K562 (cell line): ENCODE data around the gene MARK4. TPM values are rescaled to one million over a fixed set of nuclear protein-coding genes. Genes with fewer than 3 reads are reported as not detected.
A peak's percentile ranks its signal among the peaks of the same experiment; 100 is the strongest.

Source experiments
- CHD1 ChIP-seq: fragments of 200-600 bp; sonication (generic); IDR thresholded peaks from one replicate; pipeline ENCODE4 v1.6.1; 2012; ENCODE audit warnings: mild to moderate bottlenecking, moderate library complexity, low read length, inconsistent platforms
- FOSL1 ChIP-seq: fragments of 200-800 bp; sonication (Bioruptor generic); conservative IDR thresholded peaks from 2 replicates; pipeline ENCODE4 v1.6.1; 2016; ENCODE audit warnings: missing genetic modification characterization, missing compliant biosample characterization
- GABPB2 ChIP-seq: fragments of 250-450 bp; sonication (Bioruptor Pico); conservative IDR thresholded peaks from 2 replicates; pipeline ENCODE4 v1.5.1; 2021; ENCODE audit warnings: mild to moderate bottlenecking
- HDAC2 ChIP-seq: fragments of 450-650 bp; IDR thresholded peaks from 2 replicates; pipeline ENCODE4 v1.6.1; 2016; ENCODE audit warnings: mild to moderate bottlenecking
- MAFG ChIP-seq: fragments of 450-650 bp; conservative IDR thresholded peaks from 2 replicates; pipeline ENCODE4 v1.6.1; 2016; ENCODE audit warnings: missing genetic modification characterization, missing compliant biosample characterization
- NR2C1 ChIP-seq, 2 experiments: fragments of 450-650 bp; IDR thresholded peaks; 2 replicates each; pipeline ENCODE4 v1.6.1; 2017; ENCODE audit warnings: mild to moderate bottlenecking in 2 of 2, antibody characterized with exemption in 1 of 2, inconsistent platforms in 1 of 2, missing compliant biosample characterization in 1 of 2, missing genetic modification characterization in 1 of 2
- NRF1 ChIP-seq, 2 experiments: fragments of 450-650 bp; IDR thresholded peaks in 1 of 2; conservative IDR thresholded peaks in 1 of 2; 2 replicates each; pipeline ENCODE4 v1.6.1; 2014; ENCODE audit warnings: mild to moderate bottlenecking in 2 of 2
- PCBP2 ChIP-seq: fragments of 200-400 bp; formaldehyde crosslinking; IDR thresholded peaks from 2 replicates; pipeline ENCODE4 v1.6.1; 2018; ENCODE audit warnings: low read length, low read depth, mild to moderate bottlenecking, moderate library complexity; ENCODE audit not compliant: poor library complexity, severe bottlenecking
- PML ChIP-seq: IDR thresholded peaks from 2 replicates; pipeline ENCODE4 v1.6.1; 2012; ENCODE audit warnings: low read length, inconsistent platforms
- PRPF4 ChIP-seq: fragments of 200-400 bp; formaldehyde crosslinking; IDR thresholded peaks from one replicate; pipeline ENCODE4 v1.6.1; 2017; ENCODE audit warnings: low read length, low read depth, mild to moderate bottlenecking; ENCODE audit not compliant: insufficient read depth, poor library complexity, severe bottlenecking
- RAD21 ChIP-seq, 2 experiments: fragments of 250-450 bp in 1 of 2; fragments of 450-650 bp in 1 of 2; sonication (Bioruptor Pico) in 1 of 2; formaldehyde crosslinking in 1 of 2; IDR thresholded peaks in 1 of 2; conservative IDR thresholded peaks in 1 of 2; 2 replicates each; pipeline versions ENCODE4 v1.4.0 to v1.8.0; 2020 to 2022; ENCODE audit warnings: mild to moderate bottlenecking in 2 of 2, moderate library complexity in 1 of 2
- RB1 ChIP-seq: fragments of 450-650 bp; IDR thresholded peaks from 2 replicates; pipeline ENCODE4 v1.6.1; 2017; ENCODE audit warnings: low read depth, mild to moderate bottlenecking
- RBBP5 ChIP-seq: fragments of 200-600 bp; sonication (generic); IDR thresholded peaks from 2 replicates; pipeline ENCODE4 v1.6.1; 2012; ENCODE audit warnings: borderline replicate concordance, mild to moderate bottlenecking, low read length, control low read depth, inconsistent platforms; ENCODE audit not compliant: insufficient read depth, poor library complexity, severe bottlenecking
- SAP30 ChIP-seq: fragments of 200-600 bp; sonication (generic); IDR thresholded peaks from 2 replicates; pipeline ENCODE4 v1.6.1; 2012; ENCODE audit warnings: borderline replicate concordance, low read depth, mild to moderate bottlenecking, moderate library complexity, low read length, control low read depth, inconsistent platforms; ENCODE audit not compliant: insufficient read depth, poor library complexity, severe bottlenecking
- SRSF3 ChIP-seq: fragments of 200-400 bp; formaldehyde crosslinking; IDR thresholded peaks from 2 replicates; pipeline ENCODE4 v1.6.1; 2016; ENCODE audit warnings: mild to moderate bottlenecking, low read length, moderate library complexity; ENCODE audit not compliant: insufficient read depth
- TGIF2 ChIP-seq: sonication (generic); formaldehyde crosslinking; IDR thresholded peaks from 2 replicates; pipeline ENCODE4 v1.8.1; 2022; ENCODE audit warnings: mild to moderate bottlenecking, missing genetic modification reagents, moderate library complexity
- WHSC1 ChIP-seq: IDR thresholded peaks from one replicate; pipeline ENCODE4 v1.6.1; 2012; ENCODE audit warnings: low read length, control low read depth, inconsistent platforms
- ZNF644 ChIP-seq: fragments of 200-800 bp; sonication (Bioruptor generic); IDR thresholded peaks from 2 replicates; pipeline ENCODE4 v1.6.1; 2016; ENCODE audit warnings: low read depth, missing genetic modification characterization, missing compliant biosample characterization
- ZNF766 ChIP-seq: fragments of 200-800 bp; sonication (Bioruptor generic); conservative IDR thresholded peaks from 2 replicates; pipeline ENCODE4 v1.6.1; 2016; ENCODE audit warnings: missing genetic modification characterization, missing compliant biosample characterization
- ZNF785 ChIP-seq: fragments of 250-450 bp; sonication (Bioruptor Pico); IDR thresholded peaks from 2 replicates; pipeline ENCODE4 v1.4.0; 2020; ENCODE audit warnings: mild to moderate bottlenecking
- polyA plus RNA-seq, 8 experiments: library from polyadenylated mRNA; depleted of rRNA in 4 of 8; stranded (reverse) in 5 of 8; unstranded in 3 of 8; fragments of >200 nt; fragmentation: Nextera tagmentation in 2 of 8; fragmentation: Illumina TruSeq in 1 of 8; extraction: Ambion mirVana in 2 of 8; extraction: Trizol in 1 of 8; gene quantifications; 2 replicates each; pipeline versions ENCODE4 v1.2.1 to v1.2.3, GENCODE V29; 2011 to 2014; ENCODE audit warnings: inconsistent platforms in 1 of 8, missing spikeins in 1 of 8
- total RNA-seq, 7 experiments: library from RNA; depleted of rRNA in 6 of 7; stranded (reverse); fragments of >200 nt in 6 of 7; fragmentation: Illumina TruSeq in 2 of 7; extraction: Trizol in 2 of 7; gene quantifications; 2 replicates each; pipeline versions ENCODE4 v1.2.1 to v1.2.3, GENCODE V29; 2011 to 2021; ENCODE audit warnings: low replicate concordance in 1 of 7
- TF ChIP-seq, protein P1 (sequence below), 2 experiments: IDR thresholded peaks; 2 replicates each; pipeline ENCODE4 v1.6.1; 2012; ENCODE audit warnings: improper control_type of control experiment in 2 of 2, low read depth in 2 of 2, low read length in 2 of 2, borderline replicate concordance in 1 of 2
- TF ChIP-seq, protein P2 (sequence below), 2 experiments: fragments of 200-800 bp in 1 of 2; sonication (Bioruptor generic) in 1 of 2; sonication (generic) in 1 of 2; formaldehyde crosslinking in 1 of 2; IDR thresholded peaks in 1 of 2; conservative IDR thresholded peaks in 1 of 2; 2 replicates each; pipeline versions ENCODE4 v1.5.0 to v1.6.1; 2016 to 2020; ENCODE audit warnings: missing compliant biosample characterization in 1 of 2, missing genetic modification characterization in 1 of 2, missing genetic modification reagents in 1 of 2
- TF ChIP-seq, protein P3 (sequence below): fragments of 450-650 bp; formaldehyde crosslinking; IDR thresholded peaks from 2 replicates; pipeline ENCODE4 v1.4.0; 2020; ENCODE audit warnings: mild to moderate bottlenecking, moderate library complexity

Gene MARK4
- total and polyA plus RNA-seq, 9 of the 15 experiments (the other 6 are each of a cell fraction or from before 2014, with no cell fraction given), result 0.52 to 29.4 (median 8.6) TPM

DNA sequence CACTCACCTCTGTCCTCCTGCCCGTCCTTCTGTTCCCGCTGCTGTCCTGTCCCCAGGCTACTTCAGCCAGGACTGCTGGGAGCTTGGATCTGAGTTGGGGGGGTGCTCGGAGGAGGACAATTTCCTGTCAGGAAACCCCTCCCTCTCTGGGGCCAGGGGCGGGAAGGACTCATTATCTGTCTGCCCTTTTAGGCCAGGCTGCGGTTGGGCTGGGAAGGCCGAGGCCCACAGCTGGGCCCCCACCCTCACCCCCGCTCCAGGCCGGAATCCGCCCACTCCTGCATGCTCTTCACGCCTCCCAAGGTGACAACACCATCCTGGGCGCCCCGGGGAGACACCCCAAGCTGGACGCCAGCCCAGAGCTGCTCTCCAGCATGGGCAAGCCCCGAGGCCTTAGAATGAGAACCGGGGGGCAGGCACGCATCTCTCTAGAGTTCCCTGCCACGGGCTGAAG, 5.7 kb upstream of the MARK4 start, which contains the start of gene EXOC3L2 (continued):
- peak; percentile 30; the same call in 1 of the 2 replicates for TF ChIP-seq RB1
- TF ChIP-seq GABPB2 (CRISPR knock-in tag), result no peak
- TF ChIP-seq, protein P1, sequence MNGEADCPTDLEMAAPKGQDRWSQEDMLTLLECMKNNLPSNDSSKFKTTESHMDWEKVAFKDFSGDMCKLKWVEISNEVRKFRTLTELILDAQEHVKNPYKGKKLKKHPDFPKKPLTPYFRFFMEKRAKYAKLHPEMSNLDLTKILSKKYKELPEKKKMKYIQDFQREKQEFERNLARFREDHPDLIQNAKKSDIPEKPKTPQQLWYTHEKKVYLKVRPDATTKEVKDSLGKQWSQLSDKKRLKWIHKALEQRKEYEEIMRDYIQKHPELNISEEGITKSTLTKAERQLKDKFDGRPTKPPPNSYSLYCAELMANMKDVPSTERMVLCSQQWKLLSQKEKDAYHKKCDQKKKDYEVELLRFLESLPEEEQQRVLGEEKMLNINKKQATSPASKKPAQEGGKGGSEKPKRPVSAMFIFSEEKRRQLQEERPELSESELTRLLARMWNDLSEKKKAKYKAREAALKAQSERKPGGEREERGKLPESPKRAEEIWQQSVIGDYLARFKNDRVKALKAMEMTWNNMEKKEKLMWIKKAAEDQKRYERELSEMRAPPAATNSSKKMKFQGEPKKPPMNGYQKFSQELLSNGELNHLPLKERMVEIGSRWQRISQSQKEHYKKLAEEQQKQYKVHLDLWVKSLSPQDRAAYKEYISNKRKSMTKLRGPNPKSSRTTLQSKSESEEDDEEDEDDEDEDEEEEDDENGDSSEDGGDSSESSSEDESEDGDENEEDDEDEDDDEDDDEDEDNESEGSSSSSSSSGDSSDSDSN (IDR thresholded peaks at IDR 0.05; ENCODE audit: borderline replicate concordance in 1 of 2, low read depth in 2 of 2, low read length in 2 of 2), result no peak
- no peak for TF ChIP-seq MAFG (tag)
- no peak for TF ChIP-seq ZNF766 (CRISPR knock-in tag)
- no peak for TF ChIP-seq ZNF785 (CRISPR knock-in tag)
- no peak for TF ChIP-seq PRPF4
- 0 out of 2 replicates have a peak, but pooled peaks have one; percentile 22 for TF ChIP-seq FOSL1
- TF ChIP-seq, protein P2, sequence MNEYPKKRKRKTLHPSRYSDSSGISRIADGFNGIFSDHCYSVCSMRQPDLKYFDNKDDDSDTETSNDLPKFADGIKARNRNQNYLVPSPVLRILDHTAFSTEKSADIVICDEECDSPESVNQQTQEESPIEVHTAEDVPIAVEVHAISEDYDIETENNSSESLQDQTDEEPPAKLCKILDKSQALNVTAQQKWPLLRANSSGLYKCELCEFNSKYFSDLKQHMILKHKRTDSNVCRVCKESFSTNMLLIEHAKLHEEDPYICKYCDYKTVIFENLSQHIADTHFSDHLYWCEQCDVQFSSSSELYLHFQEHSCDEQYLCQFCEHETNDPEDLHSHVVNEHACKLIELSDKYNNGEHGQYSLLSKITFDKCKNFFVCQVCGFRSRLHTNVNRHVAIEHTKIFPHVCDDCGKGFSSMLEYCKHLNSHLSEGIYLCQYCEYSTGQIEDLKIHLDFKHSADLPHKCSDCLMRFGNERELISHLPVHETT (CRISPR knock-in tag; conservative IDR thresholded peaks at IDR 0.05 in 1 of 2, IDR thresholded peaks at IDR 0.05 in 1 of 2), result no peak
- TF ChIP-seq PML, result no peak
- TF ChIP-seq PCBP2, result no peak
- TF ChIP-seq TGIF2 (CRISPR knock-in tag), result no peak
- no peak for TF ChIP-seq RAD21 (CRISPR knock-in tag; conservative IDR thresholded peaks at IDR 0.05 in 1 of 2, IDR thresholded peaks at IDR 0.05 in 1 of 2)
- TF ChIP-seq SAP30, result no peak
- no peak for TF ChIP-seq NR2C1 (IDR thresholded peaks at IDR 0.05)
- TF ChIP-seq NR2C1 (tag; IDR thresholded peaks at IDR 0.05), result no peak
- peak; percentile 26 to 36; a peak in 1 of 4 replicates for TF ChIP-seq NRF1 (conservative IDR thresholded peaks at IDR 0.05 in 1 of 2, IDR thresholded peaks at IDR 0.05 in 1 of 2)
- TF ChIP-seq, protein P3, sequence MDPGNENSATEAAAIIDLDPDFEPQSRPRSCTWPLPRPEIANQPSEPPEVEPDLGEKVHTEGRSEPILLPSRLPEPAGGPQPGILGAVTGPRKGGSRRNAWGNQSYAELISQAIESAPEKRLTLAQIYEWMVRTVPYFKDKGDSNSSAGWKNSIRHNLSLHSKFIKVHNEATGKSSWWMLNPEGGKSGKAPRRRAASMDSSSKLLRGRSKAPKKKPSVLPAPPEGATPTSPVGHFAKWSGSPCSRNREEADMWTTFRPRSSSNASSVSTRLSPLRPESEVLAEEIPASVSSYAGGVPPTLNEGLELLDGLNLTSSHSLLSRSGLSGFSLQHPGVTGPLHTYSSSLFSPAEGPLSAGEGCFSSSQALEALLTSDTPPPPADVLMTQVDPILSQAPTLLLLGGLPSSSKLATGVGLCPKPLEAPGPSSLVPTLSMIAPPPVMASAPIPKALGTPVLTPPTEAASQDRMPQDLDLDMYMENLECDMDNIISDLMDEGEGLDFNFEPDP (CRISPR knock-in tag), result no peak
- no peak for TF ChIP-seq HDAC2
- TF ChIP-seq WHSC1, result no peak
- peak; percentile 22 for TF ChIP-seq RBBP5
- TF ChIP-seq CHD1, result no peak
- no peak for TF ChIP-seq ZNF644 (tag)
- no peak for TF ChIP-seq SRSF3
